HUDEP-2 (cell line): ENCODE results near the gene FAM83F.
"Not testable (repeated sequence)": the region's sequence is repeated elsewhere in the genome, so short reads cannot be mapped to it uniquely, and the experiment has no call there.

Experiments used
- DNase-seq, 76 experiments: peaks; one replicate each; lab custom pipeline; 2025; ENCODE audit not compliant: unreplicated experiment in 76 of 76; lab: John Stamatoyannopoulos, UW

The FAM83F gene

DNA sequence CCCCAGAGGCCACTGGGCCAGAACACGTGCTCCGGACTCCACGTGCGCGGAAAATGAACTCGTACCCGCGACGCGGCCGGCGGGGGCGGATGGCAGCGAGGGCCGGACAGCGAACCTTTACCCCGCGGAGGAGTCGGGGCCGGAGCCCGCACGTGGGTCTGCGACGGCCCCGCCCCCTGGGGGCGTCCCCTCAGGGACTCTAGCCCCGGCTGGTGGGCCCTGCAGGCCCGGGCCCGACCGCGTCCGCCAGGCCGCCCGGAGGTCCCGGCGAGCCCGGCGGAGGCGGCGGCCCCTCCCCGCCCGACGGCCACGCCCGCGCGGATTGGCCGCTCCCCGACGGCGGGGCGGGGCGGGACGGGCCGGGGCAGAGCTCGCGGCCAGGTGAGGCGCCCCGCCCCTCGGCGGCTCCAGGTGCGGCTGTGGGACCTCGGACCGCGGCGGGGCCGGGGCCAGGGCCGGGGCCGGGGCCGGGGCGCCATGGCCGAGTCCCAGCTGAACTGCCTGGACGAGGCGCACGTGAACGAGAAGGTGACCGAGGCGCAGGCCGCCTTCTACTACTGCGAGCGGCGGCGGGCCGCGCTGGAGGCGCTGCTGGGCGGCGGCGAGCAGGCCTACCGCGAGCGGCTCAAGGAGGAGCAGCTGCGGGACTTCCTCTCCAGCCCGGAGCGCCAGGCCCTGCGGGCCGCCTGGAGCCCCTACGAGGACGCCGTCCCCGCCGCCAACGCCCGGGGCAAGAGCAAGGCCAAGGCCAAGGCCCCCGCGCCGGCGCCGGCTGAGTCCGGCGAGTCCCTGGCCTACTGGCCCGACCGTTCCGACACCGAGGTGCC, at the start of gene FAM83F:
TSS of gene FAM83F (plus strand) at position 389 of the 827 bp plus-strand sequence. CDS start at position 478, 89 bp downstream.
- DNase-seq, result peak in 68 of 76 experiments; percentile 30 to 88 (median 67)

DNA sequence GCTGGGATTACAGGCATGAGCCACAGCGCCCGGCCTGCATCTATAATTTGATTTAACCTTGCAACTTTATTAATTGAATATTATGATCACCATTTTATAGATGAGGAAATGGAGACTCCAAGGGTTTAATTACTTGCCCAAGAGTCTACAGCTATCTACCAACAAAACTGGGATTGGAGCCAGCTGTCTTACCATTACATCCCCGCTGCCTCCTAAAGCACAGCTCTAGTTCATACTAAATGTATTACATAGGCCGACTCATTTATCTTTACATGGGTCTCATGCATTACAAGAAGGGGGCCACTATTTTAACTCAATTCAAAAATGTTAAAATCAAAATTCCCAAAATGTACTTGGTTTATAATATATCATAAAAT, 48.6 kb upstream of the FAM83F start:
- DNase-seq, result peak in 3 of 76 experiments; percentile 11 to 29 (median 14)

DNA sequence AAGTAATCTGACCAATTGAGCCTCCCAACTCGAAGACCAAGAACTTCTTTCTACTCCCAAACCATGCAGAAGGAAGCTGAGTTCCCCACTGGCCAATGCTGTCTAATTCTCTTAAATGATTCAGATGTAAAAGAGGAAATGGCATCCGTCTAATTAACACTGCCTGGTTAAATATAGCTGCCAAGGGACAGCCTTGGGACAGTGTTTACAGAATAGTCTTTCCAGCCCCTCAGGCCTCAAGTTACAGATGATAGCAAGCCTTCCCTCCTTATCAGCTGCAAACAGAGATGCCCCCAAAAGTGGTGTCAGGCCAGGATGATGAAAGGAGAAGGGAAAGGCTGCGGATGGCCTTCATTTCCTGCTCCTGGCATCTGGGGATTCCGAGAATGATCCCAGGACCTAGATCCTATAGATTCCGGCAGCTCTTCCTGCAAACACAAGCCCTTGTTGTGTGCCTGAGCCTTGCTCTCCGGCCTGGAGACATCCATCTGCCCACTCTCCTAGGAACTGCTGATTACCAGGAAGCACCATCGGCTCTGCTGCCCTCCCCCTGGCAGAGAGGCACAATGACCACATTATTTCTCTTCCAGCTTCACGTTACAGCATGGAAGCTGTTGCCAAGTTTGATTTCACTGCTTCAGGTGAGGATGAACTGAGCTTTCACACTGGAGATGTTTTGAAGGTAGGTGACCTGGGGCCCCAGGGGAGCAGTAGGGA, 48.1 kb upstream of the FAM83F start:
- DNase-seq, result peak in 69 of 76 experiments; percentile 7 to 84 (median 50)

DNA sequence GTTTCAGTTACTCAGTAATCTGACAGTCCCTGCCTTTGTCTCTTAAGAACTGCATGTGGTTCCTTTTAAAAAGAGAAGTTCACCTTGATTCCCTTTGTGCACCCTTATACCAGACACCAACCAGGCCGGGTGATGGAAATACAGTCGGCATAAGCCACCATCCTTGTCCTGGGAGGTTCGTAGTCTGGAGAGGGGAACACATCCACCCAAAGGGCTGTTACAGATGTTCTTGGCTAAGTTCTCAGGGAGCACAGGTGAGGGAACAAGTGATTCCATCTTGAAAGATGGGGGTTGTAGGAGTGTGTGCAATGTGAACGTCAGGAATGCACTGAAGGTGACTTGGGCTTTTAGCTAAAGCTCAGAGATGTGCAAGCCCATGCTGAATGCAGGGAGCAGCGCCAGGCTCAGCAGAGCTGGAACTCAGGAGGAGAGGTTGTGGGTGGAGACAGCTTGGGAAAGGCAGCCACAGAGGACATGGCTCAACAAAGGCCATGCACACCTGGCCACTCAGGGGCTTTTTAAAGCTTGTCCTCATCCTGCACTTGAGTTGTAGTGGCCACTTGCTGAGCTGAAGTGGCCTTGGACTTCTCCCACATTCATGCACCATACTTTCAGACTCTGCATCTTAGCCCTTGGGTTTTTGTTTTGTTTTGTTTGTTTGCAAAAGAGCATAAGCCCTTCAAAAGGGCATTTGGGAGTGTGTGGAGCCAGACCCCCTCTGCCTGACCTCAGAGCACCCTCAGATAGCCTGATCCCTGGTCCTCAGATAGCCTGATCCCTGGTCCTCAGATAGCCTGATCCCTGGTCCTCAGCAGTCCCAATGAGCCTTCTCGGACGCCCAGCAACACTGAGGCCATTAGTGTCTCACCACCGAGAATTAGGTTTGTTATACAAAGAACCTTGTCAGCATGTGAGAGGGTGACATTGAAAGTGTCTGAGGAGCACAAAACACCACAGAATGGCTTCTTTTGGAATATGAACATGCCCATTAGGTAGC, 47.2 kb upstream of the FAM83F start:
- DNase-seq, result peak in 3 of 76 experiments; percentile 16 to 45 (median 36)

DNA sequence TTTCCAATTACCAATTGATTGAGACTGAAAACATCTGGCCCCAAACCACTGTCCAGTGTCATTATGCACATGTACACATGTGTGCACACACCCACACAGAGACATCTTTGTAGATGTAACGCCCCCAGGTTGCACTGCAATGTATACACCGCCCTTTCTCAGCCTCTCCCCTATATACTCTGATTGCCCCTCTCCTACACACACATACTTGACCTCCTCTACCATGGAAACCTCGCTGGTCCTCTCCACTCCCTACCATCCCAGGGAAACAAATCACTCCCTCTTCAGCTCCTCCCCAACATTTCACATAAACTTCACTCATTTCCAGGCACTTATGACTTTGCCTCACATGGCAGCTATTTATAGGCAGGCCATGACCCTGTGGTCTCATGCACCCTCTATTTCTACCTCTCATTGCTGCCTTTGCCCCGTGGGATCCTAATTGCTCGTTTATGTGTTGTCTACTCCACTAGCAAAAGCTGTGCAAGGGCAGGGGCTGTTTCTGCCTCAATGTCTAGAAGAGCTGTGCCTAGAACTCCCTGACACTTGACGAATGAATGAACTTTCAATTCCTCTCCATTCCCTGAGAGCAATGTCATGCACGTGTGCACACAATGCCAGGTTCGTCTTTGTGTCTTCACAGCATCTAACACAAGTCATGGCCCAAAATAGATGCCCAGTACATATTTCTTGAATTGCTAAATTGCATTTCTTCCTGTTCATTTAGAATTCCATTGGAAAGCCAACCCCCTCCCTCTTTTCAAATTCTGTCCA, 44.6 kb upstream of the FAM83F start:
- no peak for DNase-seq

DNA sequence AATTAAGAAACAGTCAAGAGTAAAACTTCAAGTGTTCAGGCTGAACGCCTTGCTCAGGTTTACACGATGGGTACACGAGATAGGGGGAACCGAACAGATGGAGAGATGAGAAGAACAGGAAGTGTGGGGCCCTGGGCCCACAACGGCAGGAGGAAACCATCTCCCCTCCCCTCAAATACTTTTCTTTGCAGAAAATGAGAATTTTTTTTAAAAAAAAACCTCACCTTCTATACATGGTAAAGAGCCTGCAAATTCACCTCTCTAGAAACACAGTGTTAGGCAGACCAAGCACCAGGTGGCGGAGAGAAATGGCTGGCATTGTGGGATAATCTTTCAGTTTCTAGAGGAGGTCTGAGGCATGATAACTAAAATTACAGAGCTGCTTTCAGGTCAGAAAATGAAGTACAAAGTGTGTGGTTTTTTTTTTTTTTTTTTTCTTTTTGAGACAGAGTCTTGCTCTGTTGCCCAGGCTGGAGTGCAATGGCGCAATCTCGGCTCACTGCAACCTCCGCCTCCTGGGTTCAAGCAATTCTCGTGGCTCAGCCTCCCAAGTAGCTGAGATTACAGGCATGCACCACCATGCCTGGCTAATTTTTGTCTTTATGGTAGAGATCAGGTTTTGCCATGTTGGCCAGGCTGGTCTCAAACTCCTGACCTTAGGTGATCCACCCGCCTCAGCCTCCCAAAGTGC, 43.0 kb upstream of the FAM83F start:
- not testable (repeated sequence) for DNase-seq

DNA sequence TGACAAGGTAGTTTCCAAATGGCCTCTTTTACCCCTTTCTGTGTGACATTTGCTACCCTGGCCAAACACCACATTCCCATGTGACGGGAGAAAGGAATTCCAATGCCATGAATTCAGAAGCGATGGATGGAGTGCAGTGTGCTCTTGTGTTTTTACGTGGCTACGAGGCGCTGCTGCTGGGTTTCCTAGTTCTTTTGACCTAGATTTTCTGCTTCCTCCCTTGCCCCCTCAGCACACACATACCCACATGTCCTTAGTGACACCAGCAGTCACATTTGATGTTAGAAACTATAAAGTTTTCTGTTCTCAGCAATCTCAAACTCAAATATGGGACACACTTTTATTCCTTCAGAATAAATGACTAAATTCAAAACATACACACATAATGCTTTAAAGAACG, 42.4 kb upstream of the FAM83F start:
- no peak for DNase-seq

DNA sequence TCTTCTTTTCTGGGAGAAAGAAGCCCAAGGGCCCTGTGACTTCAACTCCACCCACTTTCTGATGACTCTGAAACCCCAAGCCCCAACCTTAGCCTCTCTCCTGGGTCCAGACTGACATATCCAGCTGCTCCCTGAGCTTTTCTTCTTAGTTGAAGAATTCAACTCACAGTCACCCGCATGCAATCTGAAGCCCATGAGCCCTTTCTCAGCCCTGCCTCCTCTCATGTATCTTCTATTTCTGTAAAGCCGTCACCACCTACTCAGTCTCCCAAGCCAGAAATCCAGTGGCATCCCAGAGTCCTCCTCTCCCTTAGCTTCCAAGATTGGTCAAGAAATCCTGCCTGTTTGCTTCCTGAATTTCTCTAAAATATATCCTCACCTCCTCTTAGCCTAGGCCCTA, 41.7 kb upstream of the FAM83F start:
- DNase-seq, result no peak

DNA sequence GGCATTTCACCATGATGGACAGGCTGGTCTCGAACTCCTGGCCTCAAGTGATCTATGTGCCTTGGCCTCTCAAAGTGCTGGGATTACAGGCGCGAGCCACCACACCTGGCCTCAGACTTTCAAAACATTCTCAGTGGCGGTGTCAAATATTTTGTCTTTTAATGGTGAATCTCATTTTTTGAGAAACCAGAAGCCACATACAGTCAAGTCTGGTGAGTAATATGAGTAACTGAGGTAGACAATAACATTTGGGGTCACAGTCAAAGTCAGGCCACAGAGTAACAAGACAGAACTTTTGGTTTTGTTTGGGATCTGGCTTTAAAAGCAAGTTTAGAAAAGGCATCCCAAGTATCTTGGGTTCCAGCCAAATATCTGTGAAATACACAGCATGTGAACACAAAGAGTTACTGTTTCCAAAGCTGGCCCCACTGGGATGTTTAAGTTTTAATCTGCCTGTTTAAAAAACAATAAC, 40.1 kb upstream of the FAM83F start:
- DNase-seq, result no peak

DNA sequence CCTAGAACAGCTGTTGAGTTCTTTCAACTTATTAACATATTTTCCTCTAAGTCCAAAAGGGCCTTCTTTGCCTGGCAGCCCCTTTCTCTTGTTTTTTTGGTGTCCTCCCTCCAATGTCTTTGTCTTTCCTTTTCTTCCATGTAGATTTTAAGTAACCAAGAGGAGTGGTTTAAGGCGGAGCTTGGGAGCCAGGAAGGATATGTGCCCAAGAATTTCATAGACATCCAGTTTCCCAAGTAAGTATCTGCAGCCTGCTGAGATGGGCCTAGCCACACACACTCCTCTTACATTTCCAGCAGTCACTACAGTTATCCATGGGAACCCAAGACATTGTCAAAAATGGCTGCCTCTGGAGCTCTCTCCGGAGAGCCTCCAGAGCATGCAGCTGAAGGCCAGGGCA, 39.1 kb upstream of the FAM83F start:
- DNase-seq, result no peak

DNA sequence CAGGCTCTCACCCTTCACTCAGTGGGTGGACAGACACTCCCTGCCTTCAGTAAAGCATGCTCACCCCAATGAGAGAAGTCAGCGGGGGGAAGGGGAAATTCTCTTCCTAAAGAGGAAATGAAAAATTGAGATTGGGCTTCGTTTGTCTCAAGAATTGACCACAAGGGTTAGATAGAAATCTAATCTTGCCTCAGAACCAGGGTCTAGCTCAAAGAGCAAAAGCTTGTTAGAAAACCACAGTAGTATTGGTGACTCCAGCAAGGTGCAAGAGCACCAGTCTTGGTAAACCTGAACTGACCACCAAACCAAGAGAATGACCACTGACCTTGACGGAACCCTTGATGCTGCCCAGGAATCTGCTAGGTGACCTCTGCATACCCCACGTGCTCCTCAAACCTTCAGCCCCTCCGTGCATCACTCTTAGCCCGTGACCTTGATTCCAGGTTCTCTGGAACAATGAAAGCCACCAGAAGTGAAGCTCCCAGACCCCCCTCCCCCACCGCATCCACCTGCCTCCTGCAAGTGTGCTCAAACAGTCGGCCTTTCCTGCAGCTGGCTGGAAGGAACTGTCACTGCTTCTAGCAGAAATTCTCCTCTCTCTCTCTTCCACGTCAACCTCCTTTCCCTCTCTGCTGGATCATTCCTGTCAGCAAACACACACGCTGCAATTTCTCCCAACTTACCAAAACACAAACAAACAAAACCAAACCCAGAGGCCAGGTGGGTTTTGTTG, 37.7 kb upstream of the FAM83F start:
- DNase-seq, result peak in 27 of 76 experiments; percentile 6 to 75 (median 36)

DNA sequence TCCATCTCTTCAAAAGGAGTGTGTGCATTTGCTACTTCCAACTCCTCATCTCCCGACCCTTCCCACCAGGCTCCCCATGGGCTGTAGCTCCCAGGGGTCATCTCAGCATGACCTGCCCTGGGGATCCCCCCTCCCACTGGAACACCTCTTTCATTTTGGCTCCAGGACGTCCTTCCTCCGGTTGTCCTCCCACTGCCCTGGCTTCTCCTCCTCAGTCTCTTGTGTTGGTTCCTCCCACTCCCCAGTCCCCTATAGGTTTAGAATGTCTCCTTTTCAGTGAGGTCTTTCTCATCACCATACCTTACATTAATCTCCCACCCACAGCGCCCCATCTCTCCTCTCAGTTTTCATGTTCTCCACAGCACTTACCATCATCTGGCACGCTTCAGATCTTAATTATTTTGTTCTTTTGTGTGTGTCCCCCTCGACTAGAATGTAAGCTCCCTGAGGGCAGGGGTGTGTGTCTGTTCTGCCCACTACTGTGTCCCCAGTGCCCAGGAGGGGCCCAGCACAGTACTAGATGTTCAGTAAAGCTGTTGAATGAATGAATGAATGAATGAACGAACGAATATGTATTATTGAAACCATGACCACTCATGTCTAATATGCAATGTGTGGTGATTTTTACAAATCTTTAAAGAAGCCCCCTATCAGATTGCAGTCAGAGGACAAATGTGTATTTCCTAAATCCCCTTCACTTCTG, 36.6 kb upstream of the FAM83F start:
- no peak for DNase-seq

DNA sequence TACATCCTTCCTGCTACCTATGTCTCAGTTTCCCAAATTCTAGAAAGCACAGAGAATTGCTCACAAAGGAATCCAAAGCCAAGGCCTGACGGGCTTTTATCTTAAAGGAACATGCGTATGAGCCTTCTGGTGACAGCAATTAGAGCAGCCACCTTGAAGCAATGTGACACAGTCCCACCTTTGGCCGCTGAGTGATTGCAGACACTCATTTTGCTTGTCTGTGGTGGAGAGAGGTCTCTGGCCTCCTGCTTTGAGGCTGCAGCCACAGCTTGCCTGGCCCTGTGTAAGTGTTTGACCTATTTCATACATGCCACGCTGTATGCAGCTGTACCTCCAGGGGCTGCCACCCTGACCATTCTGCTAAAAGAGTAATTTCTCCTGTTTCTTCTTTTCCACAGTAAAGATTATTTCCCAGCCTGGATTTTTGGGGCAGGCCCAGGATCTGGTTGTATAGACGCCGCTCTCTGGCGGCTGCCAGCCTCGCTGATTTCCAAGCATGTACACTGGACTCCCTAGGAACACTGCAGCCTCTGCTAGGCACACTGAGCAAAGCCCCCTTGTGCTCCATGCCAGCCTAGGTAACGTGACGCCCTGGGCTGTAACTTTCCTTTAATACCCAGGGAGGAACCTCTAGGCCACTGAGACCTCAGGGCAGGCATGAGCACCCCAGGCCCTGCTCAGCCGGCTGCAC, 35.7 kb upstream of the FAM83F start:
- no peak for DNase-seq

DNA sequence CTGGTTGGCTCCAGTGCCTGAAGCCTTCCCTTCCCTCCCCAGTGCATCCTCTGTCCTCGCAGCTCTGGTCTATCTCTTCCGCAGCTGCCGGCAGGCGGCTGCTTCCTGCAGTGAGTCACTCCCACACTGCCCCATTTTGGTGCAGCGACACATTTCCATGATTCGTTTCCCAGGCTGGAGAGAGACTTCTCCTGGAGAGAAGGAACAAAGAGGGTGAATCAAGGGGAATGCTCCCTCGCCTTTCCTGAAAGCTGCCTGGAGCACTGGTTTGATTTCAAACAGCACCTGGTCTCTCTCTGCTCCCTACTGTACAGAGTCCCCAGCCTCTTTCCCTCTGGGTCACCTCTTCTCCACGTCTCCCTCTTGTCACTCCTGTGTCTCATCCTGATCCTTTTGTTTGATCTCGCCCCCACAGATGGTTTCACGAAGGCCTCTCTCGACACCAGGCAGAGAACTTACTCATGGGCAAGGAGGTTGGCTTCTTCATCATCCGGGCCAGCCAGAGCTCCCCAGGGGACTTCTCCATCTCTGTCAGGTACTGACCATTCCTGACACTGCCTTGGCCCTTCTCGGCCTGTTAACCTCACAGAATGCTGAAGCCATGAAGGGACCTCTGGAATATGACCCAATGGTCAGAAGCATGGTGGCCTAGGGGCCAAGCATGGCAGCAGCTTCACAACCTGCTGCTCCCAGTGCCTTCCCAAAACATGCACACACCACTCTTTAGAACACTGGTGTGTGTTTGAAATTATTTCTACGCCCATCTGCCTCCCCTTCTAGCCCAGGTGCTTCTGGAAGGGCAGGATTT, 34.9 kb upstream of the FAM83F start, which contains the start of gene TMA7B:
TSS of gene TMA7B (plus strand) at position 758 of the 808 bp plus-strand sequence. CDS start 3,978 bp downstream, outside the sequence.
- no peak for DNase-seq

DNA sequence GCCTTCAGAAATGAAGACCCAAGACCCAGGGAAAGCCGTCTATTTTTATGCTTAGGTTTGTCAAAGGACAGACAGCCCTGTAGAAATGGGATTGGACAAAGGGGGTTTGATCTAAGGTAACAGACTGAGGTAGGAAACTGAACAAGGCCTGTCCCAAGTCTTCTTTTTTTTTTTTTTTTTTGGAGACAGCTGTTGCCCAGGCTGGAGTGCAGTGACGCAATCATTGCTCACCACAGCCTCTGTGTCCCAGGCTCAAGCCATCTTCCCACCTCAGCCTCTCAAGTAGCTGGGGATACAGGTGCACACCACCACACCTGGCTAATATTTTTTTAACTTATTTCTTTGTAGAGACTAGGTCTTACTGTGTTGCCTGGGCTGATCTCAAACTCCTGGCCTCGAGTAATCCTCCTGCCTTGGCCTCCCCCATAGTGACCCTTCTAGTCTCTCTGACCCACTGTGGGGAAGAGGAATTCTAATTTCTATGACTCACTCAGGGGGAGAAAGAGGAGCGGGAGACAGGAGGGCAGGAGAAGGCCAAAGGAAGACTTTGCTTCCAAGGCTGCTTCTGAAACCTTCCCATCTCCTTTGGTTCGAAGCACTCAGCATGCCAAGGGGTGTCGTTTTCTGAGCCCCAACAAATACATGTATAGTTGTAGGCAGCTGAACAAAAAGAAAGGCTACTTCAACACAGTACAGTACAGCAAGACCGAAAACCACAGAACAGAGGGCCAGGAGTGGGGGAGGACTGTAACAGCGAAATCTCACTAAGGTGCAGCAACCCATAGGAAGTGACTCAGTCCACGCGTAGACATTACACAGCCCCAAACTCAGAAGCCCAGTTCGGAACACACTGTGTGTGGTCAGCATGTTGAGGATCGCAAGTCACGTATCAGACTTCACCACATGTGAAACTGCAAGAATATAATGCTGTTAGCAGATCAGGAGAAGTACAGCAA, 33.7 kb upstream of the FAM83F start:
- DNase-seq, result peak in 51 of 76 experiments; percentile 13 to 79 (median 40)
